ENCODE data around the gene TMEM17.

Gene TMEM17

DNA sequence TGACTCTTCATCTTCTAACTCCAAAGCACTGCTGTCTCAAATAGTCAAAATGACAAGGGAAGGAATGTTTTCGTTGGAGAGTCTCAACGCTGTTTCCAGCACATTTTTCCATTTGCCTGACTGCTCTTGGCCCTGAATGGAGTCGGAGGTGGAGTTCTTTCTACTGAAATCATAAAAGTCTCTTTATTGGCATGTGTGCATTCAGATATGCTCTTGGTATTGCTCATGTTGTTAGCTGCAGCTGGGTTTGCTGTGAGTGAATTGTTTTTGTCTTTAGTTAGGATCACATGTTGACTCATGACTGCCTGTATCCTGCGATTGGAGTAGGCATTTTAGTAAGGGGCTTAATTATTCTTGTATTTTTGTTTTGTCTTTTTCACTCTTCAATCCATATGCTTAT lies 16.8 kb downstream of the TMEM17 start:
- Histone ChIP-seq H3K9me2 (replicated peaks; ENCODE audit: control insufficient read depth, low read length) (no peaks in the 10 kb centered on the region), H3K4me2 (ENCODE audit: low read length) (no peak overlapping the region), H3K4me1 (ENCODE audit: control insufficient read depth, low read length) (no peaks in the 10 kb centered on the region), H3K27me3 (ENCODE audit: control insufficient read depth, low read length) (no peaks in the 10 kb centered on the region), H3K79me2 (ENCODE audit: control insufficient read depth, low read length) (no peaks in the 10 kb centered on the region), H3F3A (ENCODE audit: control insufficient read depth, insufficient read depth) (no peaks in the 10 kb centered on the region), H3K27ac (ENCODE audit: low read depth, low read length) (no peak overlapping the region), H4K20me1 (ENCODE audit: control insufficient read depth, insufficient read depth, low read depth, low read length) (no peaks in the 10 kb centered on the region), H3K36me3 (ENCODE audit: control insufficient read depth, low read length) (no peaks in the 10 kb centered on the region), H3K4me3 (ENCODE audit: low read length) (no peak overlapping the region), H3K9me3 (ENCODE audit: control insufficient read depth, insufficient read depth, low read length) (no peaks in the 10 kb centered on the region)
- TF ChIP-seq EZH2phosphoT487 (IDR thresholded peaks at IDR 0.05; ENCODE audit: borderline replicate concordance, low read length) = no peak
- TF ChIP-seq, protein P1, sequence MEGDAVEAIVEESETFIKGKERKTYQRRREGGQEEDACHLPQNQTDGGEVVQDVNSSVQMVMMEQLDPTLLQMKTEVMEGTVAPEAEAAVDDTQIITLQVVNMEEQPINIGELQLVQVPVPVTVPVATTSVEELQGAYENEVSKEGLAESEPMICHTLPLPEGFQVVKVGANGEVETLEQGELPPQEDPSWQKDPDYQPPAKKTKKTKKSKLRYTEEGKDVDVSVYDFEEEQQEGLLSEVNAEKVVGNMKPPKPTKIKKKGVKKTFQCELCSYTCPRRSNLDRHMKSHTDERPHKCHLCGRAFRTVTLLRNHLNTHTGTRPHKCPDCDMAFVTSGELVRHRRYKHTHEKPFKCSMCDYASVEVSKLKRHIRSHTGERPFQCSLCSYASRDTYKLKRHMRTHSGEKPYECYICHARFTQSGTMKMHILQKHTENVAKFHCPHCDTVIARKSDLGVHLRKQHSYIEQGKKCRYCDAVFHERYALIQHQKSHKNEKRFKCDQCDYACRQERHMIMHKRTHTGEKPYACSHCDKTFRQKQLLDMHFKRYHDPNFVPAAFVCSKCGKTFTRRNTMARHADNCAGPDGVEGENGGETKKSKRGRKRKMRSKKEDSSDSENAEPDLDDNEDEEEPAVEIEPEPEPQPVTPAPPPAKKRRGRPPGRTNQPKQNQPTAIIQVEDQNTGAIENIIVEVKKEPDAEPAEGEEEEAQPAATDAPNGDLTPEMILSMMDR (IDR thresholded peaks at IDR 0.05; ENCODE audit: low read depth, low read length, poor library complexity, severe bottlenecking) = no peak

DNA sequence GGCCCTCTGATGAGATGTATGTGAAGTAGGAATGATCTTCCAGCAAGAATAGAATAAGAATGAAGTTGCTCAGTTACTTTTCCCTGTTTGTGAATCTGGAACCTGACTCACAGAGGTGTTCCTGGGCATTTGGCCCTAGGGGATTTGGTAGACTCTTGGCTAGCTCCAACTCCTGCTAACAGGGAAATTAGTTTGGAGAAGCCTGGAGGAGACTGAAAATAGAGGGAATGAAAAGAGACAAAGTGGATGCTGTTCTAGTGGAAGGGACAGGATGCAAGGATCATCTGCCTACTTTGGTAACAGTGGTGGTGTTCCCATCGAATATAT lies 19.6 kb downstream of the TMEM17 start:
- no peaks in the 10 kb centered on the region for H3K9me2 ChIP-seq (replicated peaks; ENCODE audit: control insufficient read depth, low read length)
- H4K20me1 ChIP-seq (ENCODE audit: control insufficient read depth, insufficient read depth, low read depth, low read length) = no peaks in the 10 kb centered on the region
- H3K4me1 ChIP-seq (ENCODE audit: control insufficient read depth, low read length) = no peaks in the 10 kb centered on the region
- TF ChIP-seq EZH2phosphoT487 (IDR thresholded peaks at IDR 0.05; ENCODE audit: borderline replicate concordance, low read length) = no peak
- TF ChIP-seq, protein P1 (IDR thresholded peaks at IDR 0.05; ENCODE audit: low read depth, low read length, poor library complexity, severe bottlenecking) = no peak
- no peaks in the 10 kb centered on the region for H3K79me2 ChIP-seq (ENCODE audit: control insufficient read depth, low read length)
- H3K36me3 ChIP-seq (ENCODE audit: control insufficient read depth, low read length) = no peaks in the 10 kb centered on the region
- no peaks in the 10 kb centered on the region for H3F3A ChIP-seq (ENCODE audit: control insufficient read depth, insufficient read depth)
- no peak overlapping the region for H3K4me2 ChIP-seq (ENCODE audit: low read length)
- H3K4me3 ChIP-seq (ENCODE audit: low read length) = no peak overlapping the region
- H3K27me3 ChIP-seq (ENCODE audit: control insufficient read depth, low read length) = no peaks in the 10 kb centered on the region
- H3K9me3 ChIP-seq (ENCODE audit: control insufficient read depth, insufficient read depth, low read length) = no peaks in the 10 kb centered on the region
- H3K27ac ChIP-seq (ENCODE audit: low read depth, low read length) = no peak overlapping the region

DNA sequence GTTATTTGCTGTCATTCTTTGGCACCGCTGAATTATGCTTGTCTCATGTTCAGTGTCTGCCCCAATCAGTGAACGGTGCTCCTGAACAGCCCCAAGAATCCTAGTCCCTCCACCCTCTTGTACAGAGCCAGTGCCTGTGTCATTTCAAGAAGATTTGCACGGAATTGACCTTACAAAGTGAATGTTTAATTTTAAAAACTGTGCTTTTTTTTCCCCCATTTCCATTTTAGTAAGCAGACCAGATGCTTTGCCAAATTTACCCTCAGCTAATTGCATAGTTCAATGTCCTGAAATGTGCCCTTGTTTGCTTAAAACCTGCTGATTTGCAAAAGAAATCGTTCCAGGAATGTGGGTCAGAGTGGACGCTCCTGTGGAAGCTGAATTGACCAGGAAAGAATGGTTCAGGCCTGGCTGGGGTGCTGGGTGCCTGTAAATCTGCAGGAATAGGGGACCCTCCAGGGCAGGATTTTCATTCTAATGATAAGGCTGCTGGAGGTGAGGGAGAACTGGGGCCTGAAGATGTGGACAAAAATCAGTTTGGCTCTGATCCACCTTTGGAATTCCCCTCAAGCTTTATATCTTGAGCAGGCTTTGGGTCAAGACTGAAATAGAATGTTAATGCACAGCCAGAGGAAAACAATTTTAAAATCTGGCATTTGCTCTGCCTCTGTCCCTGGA lies 20.1 kb downstream of the TMEM17 start:
- Histone ChIP-seq H3K9me2 (replicated peaks; ENCODE audit: control insufficient read depth, low read length) (no peaks in the 10 kb centered on the region), H3K4me3 (ENCODE audit: low read length) (no peak overlapping the region), H3K4me1 (ENCODE audit: control insufficient read depth, low read length) (no peaks in the 10 kb centered on the region), H3K9me3 (ENCODE audit: control insufficient read depth, insufficient read depth, low read length) (no peaks in the 10 kb centered on the region), H3K36me3 (ENCODE audit: control insufficient read depth, low read length) (no peaks in the 10 kb centered on the region), H3K4me2 (ENCODE audit: low read length) (no peak overlapping the region), H3K27ac (ENCODE audit: low read depth, low read length) (no peak overlapping the region), H3F3A (ENCODE audit: control insufficient read depth, insufficient read depth) (no peaks in the 10 kb centered on the region), H3K27me3 (ENCODE audit: control insufficient read depth, low read length) (no peaks in the 10 kb centered on the region), H3K79me2 (ENCODE audit: control insufficient read depth, low read length) (no peaks in the 10 kb centered on the region), H4K20me1 (ENCODE audit: control insufficient read depth, insufficient read depth, low read depth, low read length) (no peaks in the 10 kb centered on the region)
- TF ChIP-seq EZH2phosphoT487 (IDR thresholded peaks at IDR 0.05; ENCODE audit: borderline replicate concordance, low read length) = no peak
- TF ChIP-seq, protein P1 (IDR thresholded peaks at IDR 0.05; ENCODE audit: low read depth, low read length, poor library complexity, severe bottlenecking) = no peak
